HepG2 (cell line): ENCODE results near the gene DHFR2.

ENCODE experiments used
- GATAD1 ChIP-seq: IDR thresholded peaks from 2 replicates; pipeline ENCODE4 v1.6.1; 2016; ENCODE audit warnings: missing genetic modification reagents, missing compliant biosample characterization
- HDAC1 ChIP-seq: sonication (generic); formaldehyde crosslinking; IDR thresholded peaks from 2 replicates; pipeline ENCODE4 v1.5.1; 2020; ENCODE audit warnings: mild to moderate bottlenecking, missing genetic modification reagents
- POLR2A ChIP-seq, 2 experiments: IDR thresholded peaks; 2 replicates each; pipeline ENCODE4 v1.6.1; 2011; ENCODE audit warnings: low read depth in 2 of 2, low read length in 2 of 2, mild to moderate bottlenecking in 1 of 2, moderate library complexity in 1 of 2; ENCODE audit not compliant: insufficient read depth in 1 of 2
- TF ChIP-seq, protein P1 (sequence below): sonication (generic); formaldehyde crosslinking; IDR thresholded peaks from 2 replicates; pipeline ENCODE4 v1.4.0; 2020; ENCODE audit warnings: missing genetic modification reagents
- TF ChIP-seq, protein P2 (sequence below): sonication (generic); formaldehyde crosslinking; IDR thresholded peaks from 2 replicates; pipeline ENCODE4 v1.8.0; 2022; ENCODE audit warnings: mild to moderate bottlenecking, missing genetic modification reagents

DNA sequence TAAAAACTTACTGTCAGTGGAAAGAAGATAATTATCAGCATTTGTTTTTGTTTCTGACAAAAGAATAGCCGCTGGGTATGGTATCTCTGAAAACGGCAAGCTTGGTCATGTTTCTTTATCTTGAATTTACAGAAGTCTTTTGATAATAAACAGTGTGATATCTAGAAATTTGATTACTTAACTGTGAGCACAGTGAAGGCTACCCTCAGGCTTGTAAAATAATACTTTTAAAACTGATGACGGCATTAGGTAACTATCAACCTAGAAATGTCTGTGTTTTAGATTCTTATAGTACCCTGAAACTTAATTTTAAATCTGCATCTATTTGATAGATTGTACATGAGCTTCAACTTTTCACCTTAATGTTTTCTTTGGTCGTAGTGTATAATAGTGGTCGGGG, 43.6 kb upstream of the DHFR2 start:
- TF ChIP-seq POLR2A (IDR thresholded peaks at IDR 0.05; ENCODE audit: insufficient read depth in 1 of 2, low read depth in 2 of 2, low read length in 2 of 2) (no peak), GATAD1 (CRISPR knock-in tag) (no peak), HDAC1 (CRISPR knock-in tag) (no peak)
- TF ChIP-seq, protein P1, sequence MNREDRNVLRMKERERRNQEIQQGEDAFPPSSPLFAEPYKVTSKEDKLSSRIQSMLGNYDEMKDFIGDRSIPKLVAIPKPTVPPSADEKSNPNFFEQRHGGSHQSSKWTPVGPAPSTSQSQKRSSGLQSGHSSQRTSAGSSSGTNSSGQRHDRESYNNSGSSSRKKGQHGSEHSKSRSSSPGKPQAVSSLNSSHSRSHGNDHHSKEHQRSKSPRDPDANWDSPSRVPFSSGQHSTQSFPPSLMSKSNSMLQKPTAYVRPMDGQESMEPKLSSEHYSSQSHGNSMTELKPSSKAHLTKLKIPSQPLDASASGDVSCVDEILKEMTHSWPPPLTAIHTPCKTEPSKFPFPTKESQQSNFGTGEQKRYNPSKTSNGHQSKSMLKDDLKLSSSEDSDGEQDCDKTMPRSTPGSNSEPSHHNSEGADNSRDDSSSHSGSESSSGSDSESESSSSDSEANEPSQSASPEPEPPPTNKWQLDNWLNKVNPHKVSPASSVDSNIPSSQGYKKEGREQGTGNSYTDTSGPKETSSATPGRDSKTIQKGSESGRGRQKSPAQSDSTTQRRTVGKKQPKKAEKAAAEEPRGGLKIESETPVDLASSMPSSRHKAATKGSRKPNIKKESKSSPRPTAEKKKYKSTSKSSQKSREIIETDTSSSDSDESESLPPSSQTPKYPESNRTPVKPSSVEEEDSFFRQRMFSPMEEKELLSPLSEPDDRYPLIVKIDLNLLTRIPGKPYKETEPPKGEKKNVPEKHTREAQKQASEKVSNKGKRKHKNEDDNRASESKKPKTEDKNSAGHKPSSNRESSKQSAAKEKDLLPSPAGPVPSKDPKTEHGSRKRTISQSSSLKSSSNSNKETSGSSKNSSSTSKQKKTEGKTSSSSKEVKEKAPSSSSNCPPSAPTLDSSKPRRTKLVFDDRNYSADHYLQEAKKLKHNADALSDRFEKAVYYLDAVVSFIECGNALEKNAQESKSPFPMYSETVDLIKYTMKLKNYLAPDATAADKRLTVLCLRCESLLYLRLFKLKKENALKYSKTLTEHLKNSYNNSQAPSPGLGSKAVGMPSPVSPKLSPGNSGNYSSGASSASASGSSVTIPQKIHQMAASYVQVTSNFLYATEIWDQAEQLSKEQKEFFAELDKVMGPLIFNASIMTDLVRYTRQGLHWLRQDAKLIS (CRISPR knock-in tag), result no peak
- TF ChIP-seq, protein P2, sequence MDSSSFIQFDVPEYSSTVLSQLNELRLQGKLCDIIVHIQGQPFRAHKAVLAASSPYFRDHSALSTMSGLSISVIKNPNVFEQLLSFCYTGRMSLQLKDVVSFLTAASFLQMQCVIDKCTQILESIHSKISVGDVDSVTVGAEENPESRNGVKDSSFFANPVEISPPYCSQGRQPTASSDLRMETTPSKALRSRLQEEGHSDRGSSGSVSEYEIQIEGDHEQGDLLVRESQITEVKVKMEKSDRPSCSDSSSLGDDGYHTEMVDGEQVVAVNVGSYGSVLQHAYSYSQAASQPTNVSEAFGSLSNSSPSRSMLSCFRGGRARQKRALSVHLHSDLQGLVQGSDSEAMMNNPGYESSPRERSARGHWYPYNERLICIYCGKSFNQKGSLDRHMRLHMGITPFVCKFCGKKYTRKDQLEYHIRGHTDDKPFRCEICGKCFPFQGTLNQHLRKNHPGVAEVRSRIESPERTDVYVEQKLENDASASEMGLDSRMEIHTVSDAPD (CRISPR knock-in tag), result no peak
